NB4 (cell line): ENCODE measurements around the gene CNKSR3.

Experiments
- DNase-seq: peaks from one replicate; pipeline ENCODE4 v3.0.0; 2010; ENCODE audit warnings: low read depth
- H3K4me3 ChIP-seq: one replicate; pipeline ENCODE4 v1.5.1; 2011; ENCODE audit warnings: mild to moderate bottlenecking, low read depth, low read length, moderate library complexity
- CTCF ChIP-seq: IDR thresholded peaks from one replicate; pipeline ENCODE4 v1.5.1; 2012; ENCODE audit warnings: low read depth, low read length
- MAX ChIP-seq: IDR thresholded peaks from 2 replicates; pipeline ENCODE4 v1.6.1; 2011; ENCODE audit warnings: low read depth, low read length
- MYC ChIP-seq: IDR thresholded peaks from 2 replicates; pipeline ENCODE4 v1.6.1; 2011; ENCODE audit warnings: low read depth, low read length
- POLR2A ChIP-seq: IDR thresholded peaks from 2 replicates; pipeline ENCODE4 v1.6.1; 2011; ENCODE audit warnings: mild to moderate bottlenecking; ENCODE audit not compliant: insufficient read length; ENCODE audit errors: extremely low read depth

The CNKSR3 gene

GRCh38 chr6:154504102-154504501, 6.4 kb downstream of the CNKSR3 start:
- DNase-seq, result no peak
- no peak overlapping the region for H3K4me3 ChIP-seq

GRCh38 chr6:154503658-154504057, 6.8 kb downstream of the CNKSR3 start:
- no peak overlapping the region for H3K4me3 ChIP-seq
- no peak for TF ChIP-seq MAX
- TF ChIP-seq CTCF, result no peak
- TF ChIP-seq POLR2A, result no peak
- no peak for TF ChIP-seq MYC
- DNase-seq, result no peak

More at GRCh38 chr6:154504102-154504501, 6.4 kb downstream of the CNKSR3 start:
- TF ChIP-seq MAX, result no peak
- TF ChIP-seq CTCF, result no peak
- no peak for TF ChIP-seq POLR2A
- no peak for TF ChIP-seq MYC

GRCh38 chr6:154502553-154502952, 7.9 kb downstream of the CNKSR3 start:
- H3K4me3 ChIP-seq, result no peak overlapping the region
- TF ChIP-seq CTCF (no peak), MYC (no peak), POLR2A (no peak), MAX (no peak)
- no peak for DNase-seq

- no peak for DNase-seq
- TF ChIP-seq MYC (no peak), MAX (no peak), POLR2A (no peak), CTCF (no peak)
Observed at GRCh38 chr6:154501578-154501868, 9.0 kb downstream of the CNKSR3 start.

GRCh38 chr6:154500769-154501577, 9.5 kb downstream of the CNKSR3 start:
- TF ChIP-seq POLR2A (no peak), CTCF (peak; percentile 21), MYC (no peak), MAX (no peak)
- no peak overlapping the region for H3K4me3 ChIP-seq
- DNase-seq, result no peak

More at GRCh38 chr6:154501578-154501868, 9.0 kb downstream of the CNKSR3 start:
- H3K4me3 ChIP-seq, result no peak overlapping the region
